ENCODE results near the gene CCDC38.

CCDC38 gene

GRCh38 chr12:95887311-95887710 is 55.1 kb downstream of the CCDC38 start:
- no peak overlapping the region for H3K4me3 ChIP-seq (ENCODE audit: low read length)
- DNase-seq (ENCODE audit: low read depth): no peak
- TF ChIP-seq, protein P1, sequence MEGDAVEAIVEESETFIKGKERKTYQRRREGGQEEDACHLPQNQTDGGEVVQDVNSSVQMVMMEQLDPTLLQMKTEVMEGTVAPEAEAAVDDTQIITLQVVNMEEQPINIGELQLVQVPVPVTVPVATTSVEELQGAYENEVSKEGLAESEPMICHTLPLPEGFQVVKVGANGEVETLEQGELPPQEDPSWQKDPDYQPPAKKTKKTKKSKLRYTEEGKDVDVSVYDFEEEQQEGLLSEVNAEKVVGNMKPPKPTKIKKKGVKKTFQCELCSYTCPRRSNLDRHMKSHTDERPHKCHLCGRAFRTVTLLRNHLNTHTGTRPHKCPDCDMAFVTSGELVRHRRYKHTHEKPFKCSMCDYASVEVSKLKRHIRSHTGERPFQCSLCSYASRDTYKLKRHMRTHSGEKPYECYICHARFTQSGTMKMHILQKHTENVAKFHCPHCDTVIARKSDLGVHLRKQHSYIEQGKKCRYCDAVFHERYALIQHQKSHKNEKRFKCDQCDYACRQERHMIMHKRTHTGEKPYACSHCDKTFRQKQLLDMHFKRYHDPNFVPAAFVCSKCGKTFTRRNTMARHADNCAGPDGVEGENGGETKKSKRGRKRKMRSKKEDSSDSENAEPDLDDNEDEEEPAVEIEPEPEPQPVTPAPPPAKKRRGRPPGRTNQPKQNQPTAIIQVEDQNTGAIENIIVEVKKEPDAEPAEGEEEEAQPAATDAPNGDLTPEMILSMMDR (IDR thresholded peaks at IDR 0.05; ENCODE audit: insufficient read depth, low read depth, low read length, missing control alignments): no peak

DNA sequence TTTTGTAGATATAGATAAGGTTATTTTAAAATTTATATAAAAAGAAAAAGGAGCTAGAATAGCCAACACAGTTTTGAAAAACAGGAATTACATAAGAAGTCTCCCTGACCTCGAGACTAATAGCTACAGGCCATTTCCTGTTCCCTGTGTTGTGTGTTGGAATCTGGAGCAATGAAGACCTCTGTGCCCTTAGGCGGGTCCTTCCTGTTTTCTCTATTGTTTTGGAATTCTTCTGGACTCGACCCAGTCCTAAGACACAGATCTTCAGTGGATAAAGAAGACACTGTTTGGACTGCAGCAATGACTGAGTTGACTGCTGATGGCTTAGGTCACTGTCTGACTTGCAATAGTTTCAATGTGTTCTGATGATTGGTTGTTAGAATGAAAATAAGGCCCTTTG is 57.4 kb downstream of the CCDC38 start:
- TF ChIP-seq, protein P1 (IDR thresholded peaks at IDR 0.05; ENCODE audit: insufficient read depth, low read depth, low read length, missing control alignments): no peak
- no peak for DNase-seq (ENCODE audit: low read depth)
- H3K4me3 ChIP-seq (ENCODE audit: low read length): no peak overlapping the region

DNA sequence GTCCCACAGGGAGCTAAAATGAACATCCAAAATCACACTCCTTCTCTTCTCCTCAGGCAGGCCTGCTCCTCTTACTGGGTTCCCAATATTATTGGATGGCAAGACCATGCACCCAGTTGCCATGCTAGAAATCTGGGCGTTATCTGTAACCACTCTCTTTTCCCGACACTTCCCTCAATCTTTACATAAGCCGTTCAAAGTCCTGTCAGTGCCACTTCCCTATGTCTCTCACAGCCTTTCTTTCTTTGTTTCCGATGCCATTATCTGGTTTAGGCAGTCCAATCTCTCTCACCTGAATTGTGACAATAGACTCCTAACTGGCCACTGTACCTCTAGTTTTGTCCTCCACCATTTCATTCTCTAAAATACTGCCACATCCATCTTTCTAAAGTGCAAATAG is 59.5 kb downstream of the CCDC38 start:
- no peak for DNase-seq (ENCODE audit: low read depth)
- H3K4me3 ChIP-seq (ENCODE audit: low read length): no peak overlapping the region
- TF ChIP-seq, protein P1 (IDR thresholded peaks at IDR 0.05; ENCODE audit: insufficient read depth, low read depth, low read length, missing control alignments): no peak

- TF ChIP-seq, protein P1 (IDR thresholded peaks at IDR 0.05; ENCODE audit: insufficient read depth, low read depth, low read length, missing control alignments): no peak
- no peak for DNase-seq (ENCODE audit: low read depth)
- no peak overlapping the region for H3K4me3 ChIP-seq (ENCODE audit: low read length)
These were observed 60.3 kb downstream of the CCDC38 start for GRCh38 chr12:95882080-95882479.

GRCh38 chr12:95881331-95881955 is 61.0 kb downstream of the CCDC38 start:
- H3K4me3 ChIP-seq (ENCODE audit: low read length): no peak overlapping the region
- no peak for DNase-seq (ENCODE audit: low read depth)
- TF ChIP-seq, protein P1 (IDR thresholded peaks at IDR 0.05; ENCODE audit: insufficient read depth, low read depth, low read length, missing control alignments): no peak

DNA sequence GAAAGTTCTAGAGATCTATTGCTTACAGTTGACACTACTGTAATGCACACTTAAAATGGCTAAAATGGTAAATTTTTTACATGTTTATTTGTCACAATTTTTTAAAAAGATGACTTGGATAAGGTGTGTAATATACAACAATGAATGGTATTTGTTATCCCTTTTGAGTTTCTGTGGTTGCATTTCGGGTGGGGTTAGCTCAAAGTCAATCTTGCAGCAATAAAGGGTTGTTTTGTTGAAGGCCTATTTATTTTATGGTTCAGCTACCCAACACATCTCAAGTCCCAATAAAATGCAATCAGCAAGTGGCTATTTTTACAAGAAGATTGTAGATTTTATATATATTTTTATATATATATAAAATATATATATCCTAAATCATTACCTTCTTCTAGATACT is 61.5 kb downstream of the CCDC38 start:
- TF ChIP-seq, protein P1 (IDR thresholded peaks at IDR 0.05; ENCODE audit: insufficient read depth, low read depth, low read length, missing control alignments): no peak
- H3K4me3 ChIP-seq (ENCODE audit: low read length): no peak overlapping the region
- no peak for DNase-seq (ENCODE audit: low read depth)

DNA sequence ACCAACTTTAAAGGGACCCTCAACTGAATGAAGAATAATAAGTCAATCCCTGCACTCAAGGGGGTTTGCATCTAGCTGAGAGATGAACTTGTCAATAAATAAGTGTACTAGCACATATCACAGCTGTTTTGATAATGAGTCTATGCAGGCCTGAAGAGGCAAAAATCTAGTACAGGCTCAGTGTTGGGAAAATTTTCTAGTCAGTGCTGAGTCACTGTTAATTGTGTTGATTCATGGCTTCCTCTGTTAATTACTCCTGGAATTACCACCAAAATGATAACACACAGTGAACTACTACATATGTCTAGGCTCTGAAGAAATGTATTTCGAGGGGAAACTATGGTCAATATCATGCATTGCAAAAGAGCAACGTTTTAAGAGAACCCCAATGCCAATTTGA is 64.8 kb downstream of the CCDC38 start:
- TF ChIP-seq, protein P1 (IDR thresholded peaks at IDR 0.05; ENCODE audit: insufficient read depth, low read depth, low read length, missing control alignments): no peak
- no peak overlapping the region for H3K4me3 ChIP-seq (ENCODE audit: low read length)
- DNase-seq (ENCODE audit: low read depth): peak; percentile 48
